Mesenchymal stem cell (in vitro differentiated cells and primary cell): ENCODE data around the gene P4HB.

Experiments used
- DNase-seq: peaks from one replicate; pipeline ENCODE4 v3.0.0-alpha.2; 2013
- H2AFZ ChIP-seq: one replicate; pipeline ENCODE4 v1.6.1; 2013; ENCODE audit warnings: low read depth, mild to moderate bottlenecking, control low read depth, inconsistent platforms, low read length, moderate library complexity
- H2AK5ac ChIP-seq: 2 replicates; pipeline ENCODE4 v1.6.1; 2013; ENCODE audit warnings: low read length, moderate library complexity, mild to moderate bottlenecking, inconsistent platforms; ENCODE audit not compliant: severe bottlenecking
- H2BK120ac ChIP-seq: one replicate; pipeline ENCODE4 v1.6.1; 2013; ENCODE audit warnings: low read depth, mild to moderate bottlenecking, inconsistent platforms, low read length, moderate library complexity
- H2BK12ac ChIP-seq, 2 experiments: one replicate each; pipeline ENCODE4 v1.6.1; 2013; ENCODE audit warnings: inconsistent platforms in 2 of 2, low read length in 2 of 2, mild to moderate bottlenecking in 2 of 2, moderate library complexity in 2 of 2, control low read depth in 1 of 2
- H2BK15ac ChIP-seq: one replicate; pipeline ENCODE4 v1.6.1; 2013; ENCODE audit warnings: mild to moderate bottlenecking, low read depth, inconsistent platforms; ENCODE audit not compliant: poor library complexity, severe bottlenecking
- H2BK5ac ChIP-seq: 2 replicates; pipeline ENCODE4 v1.6.1; 2013; ENCODE audit warnings: low read depth, mild to moderate bottlenecking, low read length, control low read depth, inconsistent platforms; ENCODE audit not compliant: poor library complexity, severe bottlenecking
- H3K14ac ChIP-seq, 2 experiments: one replicate each; pipeline ENCODE4 v1.6.1; 2013; ENCODE audit warnings: inconsistent platforms in 2 of 2, low read length in 2 of 2, control low read depth in 1 of 2, mild to moderate bottlenecking in 1 of 2, moderate library complexity in 1 of 2
- H3K18ac ChIP-seq, 2 experiments: one replicate each; pipeline ENCODE4 v1.6.1; 2013; ENCODE audit warnings: inconsistent platforms in 2 of 2, low read length in 2 of 2, control low read depth in 1 of 2, low read depth in 1 of 2, mild to moderate bottlenecking in 1 of 2
- H3K23ac ChIP-seq, 2 experiments: one replicate each; pipeline ENCODE4 v1.6.1; 2013; ENCODE audit warnings: inconsistent platforms in 2 of 2, low read length in 2 of 2, mild to moderate bottlenecking in 2 of 2, moderate library complexity in 2 of 2, control low read depth in 1 of 2
- H3K27ac ChIP-seq: 2 replicates; pipeline ENCODE4 v1.5.1; 2013; ENCODE audit warnings: mild to moderate bottlenecking, moderate library complexity, low read length, control low read depth, inconsistent platforms; ENCODE audit not compliant: poor library complexity, severe bottlenecking
- H3K27me3 ChIP-seq, 2 experiments: 2 replicates each; pipeline versions ENCODE4 v1.6.1 to v1.7.0; 2013; ENCODE audit warnings: low read length in 2 of 2, mild to moderate bottlenecking in 2 of 2, moderate library complexity in 2 of 2, control low read depth in 1 of 2, inconsistent platforms in 1 of 2; ENCODE audit not compliant: control insufficient read depth in 1 of 2, insufficient read depth in 1 of 2
- H3K36me3 ChIP-seq, 2 experiments: 2 replicates each; pipeline versions ENCODE4 v1.6.1 to v1.7.0; 2013; ENCODE audit warnings: low read length in 2 of 2, control low read depth in 1 of 2, inconsistent platforms in 1 of 2, low read depth in 1 of 2, mild to moderate bottlenecking in 1 of 2; ENCODE audit not compliant: insufficient read depth in 2 of 2, control insufficient read depth in 1 of 2
- H3K4ac ChIP-seq, 2 experiments: one replicate each; pipeline ENCODE4 v1.6.1; 2013; ENCODE audit warnings: inconsistent platforms in 2 of 2, low read length in 2 of 2, mild to moderate bottlenecking in 2 of 2, moderate library complexity in 2 of 2, control low read depth in 1 of 2, low read depth in 1 of 2
- H3K4me1 ChIP-seq: 2 replicates; pipeline ENCODE4 v1.6.1; 2013; ENCODE audit warnings: low read depth, low read length, control low read depth; ENCODE audit not compliant: control insufficient read depth, insufficient read depth
- H3K4me2 ChIP-seq: 2 replicates; pipeline ENCODE4 v1.6.1; 2013; ENCODE audit warnings: low read length, mild to moderate bottlenecking, inconsistent platforms; ENCODE audit not compliant: poor library complexity, severe bottlenecking
- H3K4me3 ChIP-seq, 2 experiments: 2 replicates each; pipeline versions ENCODE4 v1.5.1 to v1.7.0; 2013; ENCODE audit warnings: low read length in 2 of 2, mild to moderate bottlenecking in 2 of 2, control low read depth in 1 of 2, low read depth in 1 of 2; ENCODE audit not compliant: insufficient read depth in 1 of 2
- H3K79me1 ChIP-seq: replicated peaks from 2 replicates; pipeline ENCODE4 v1.6.1; 2013; ENCODE audit warnings: mild to moderate bottlenecking, control low read depth, low read length, inconsistent platforms; ENCODE audit not compliant: poor library complexity, severe bottlenecking
- H3K9ac ChIP-seq: 2 replicates; pipeline ENCODE4 v1.7.0; 2013; ENCODE audit warnings: mild to moderate bottlenecking, low read length, moderate library complexity
- H3K9me3 ChIP-seq: 2 replicates; pipeline ENCODE4 v1.7.0; 2013; ENCODE audit warnings: mild to moderate bottlenecking, low read length; ENCODE audit not compliant: control insufficient read depth
- H4K8ac ChIP-seq: one replicate; pipeline ENCODE4 v1.6.1; 2013; ENCODE audit warnings: inconsistent platforms, mild to moderate bottlenecking, low read length, moderate library complexity
- H4K91ac ChIP-seq: one replicate; pipeline ENCODE4 v1.6.1; 2013; ENCODE audit warnings: mild to moderate bottlenecking, low read length, inconsistent platforms
- WGBS: methylation state at CpG from one replicate; pipeline ENCODE4 v1.1.7; 2013; ENCODE audit warnings: mixed read lengths; 5-methylcytosine and 5-hydroxymethylcytosine counted together

The P4HB gene

GRCh38 chr17:81802048-81802758, 58.1 kb downstream of the P4HB start:
- H2AFZ ChIP-seq, result no peak overlapping the region
- no peak overlapping the region for H3K4ac ChIP-seq
- no peaks in the 10 kb centered on the region for H3K79me1 ChIP-seq
- no peak overlapping the region for H2BK120ac ChIP-seq
- no peak overlapping the region for H3K9ac ChIP-seq
- no peak overlapping the region for H3K14ac ChIP-seq
- no peak overlapping the region for H3K18ac ChIP-seq
- no peak overlapping the region for H4K8ac ChIP-seq
- H3K23ac ChIP-seq, result no peak overlapping the region
- no peak for DNase-seq
- H3K27me3 ChIP-seq, result peaks cover 63 to 67% of the 10 kb centered on the region in 2 experiments
- H3K4me2 ChIP-seq, result no peak overlapping the region
- H3K27ac ChIP-seq, result no peak overlapping the region
- H3K9me3 ChIP-seq, result peaks cover 6% of the 10 kb centered on the region
- WGBS, result 89% methylated on average over 9 of the region's 9 CpGs
- H3K4me1 ChIP-seq, result peaks cover 16% of the 10 kb centered on the region
- H2BK15ac ChIP-seq, result no peak overlapping the region
- no peak overlapping the region for H3K4me3 ChIP-seq
- no peaks in the 10 kb centered on the region for H3K36me3 ChIP-seq
- H2BK5ac ChIP-seq, result no peak overlapping the region
- no peak overlapping the region for H2BK12ac ChIP-seq
- H4K91ac ChIP-seq, result no peak overlapping the region
- H2AK5ac ChIP-seq, result no peak overlapping the region

- DNase-seq, result no peak
- Histone ChIP-seq H3K79me1 (no peaks in the 10 kb centered on the region), H2BK5ac (no peak overlapping the region), H3K27ac (no peak overlapping the region), H2AK5ac (no peak overlapping the region), H3K9ac (no peak overlapping the region), H3K4me3 (no peak overlapping the region), H3K14ac (no peak overlapping the region), H2BK15ac (no peak overlapping the region), H2BK12ac (no peak overlapping the region), H4K91ac (no peak overlapping the region), H3K23ac (no peak overlapping the region), H2BK120ac (no peak overlapping the region), H3K18ac (no peak overlapping the region), H2AFZ (no peak overlapping the region), H3K4me2 (no peak overlapping the region), H3K27me3 (peaks cover 54 to 59% of the 10 kb centered on the region in 2 experiments), H4K8ac (no peak overlapping the region), H3K36me3 (no peaks in the 10 kb centered on the region), H3K4me1 (peaks cover 16% of the 10 kb centered on the region), H3K4ac (no peak overlapping the region), H3K9me3 (peaks cover 6% of the 10 kb centered on the region)
- WGBS, result 85% methylated on average over 9 of the region's 9 CpGs
Measured at GRCh38 chr17:81801327-81801726, 59.0 kb downstream of the P4HB start.

- Histone ChIP-seq H3K9me3 (no peaks in the 10 kb centered on the region), H3K18ac (no peak overlapping the region), H2BK5ac (no peak overlapping the region), H2BK120ac (no peak overlapping the region), H4K8ac (no peak overlapping the region), H3K14ac (no peak overlapping the region), H2BK15ac (no peak overlapping the region), H2BK12ac (no peak overlapping the region), H4K91ac (no peak overlapping the region), H2AK5ac (no peak overlapping the region), H2AFZ (no peak overlapping the region), H3K4me1 (peaks cover 3% of the 10 kb centered on the region), H3K79me1 (no peaks in the 10 kb centered on the region), H3K36me3 (peaks cover 0 to 2% of the 10 kb centered on the region in 2 experiments), H3K27me3 (peaks cover 5 to 27% of the 10 kb centered on the region in 2 experiments), H3K23ac (peak overlapping the region in 1 of 2 experiments; percentile 18), H3K27ac (no peak overlapping the region), H3K4ac (no peak overlapping the region), H3K4me2 (no peak overlapping the region), H3K9ac (no peak overlapping the region), H3K4me3 (no peak overlapping the region)
- DNase-seq, result peak; percentile 37
- 48% methylated on average over 8 of the region's 8 CpGs for WGBS
Measured at GRCh38 chr17:81794509-81794908, 65.8 kb downstream of the P4HB start.

- no peak overlapping the region for H2AFZ ChIP-seq
- peaks cover 5 to 27% of the 10 kb centered on the region in 2 experiments for H3K27me3 ChIP-seq
- no peak overlapping the region for H3K18ac ChIP-seq
- no peak overlapping the region for H3K9ac ChIP-seq
- H2BK120ac ChIP-seq, result no peak overlapping the region
- H3K9me3 ChIP-seq, result no peaks in the 10 kb centered on the region
- H2BK5ac ChIP-seq, result no peak overlapping the region
- H3K36me3 ChIP-seq, result peaks cover 0 to 2% of the 10 kb centered on the region in 2 experiments
- no peak overlapping the region for H3K4me3 ChIP-seq
- H3K27ac ChIP-seq, result no peak overlapping the region
- peaks cover 3% of the 10 kb centered on the region for H3K4me1 ChIP-seq
- no peak overlapping the region for H3K4ac ChIP-seq
- no peak overlapping the region for H3K14ac ChIP-seq
- no peak overlapping the region for H3K23ac ChIP-seq
- H3K4me2 ChIP-seq, result no peak overlapping the region
- no peaks in the 10 kb centered on the region for H3K79me1 ChIP-seq
- H2BK15ac ChIP-seq, result no peak overlapping the region
- DNase-seq, result no peak
- 97% methylated on average over 3 of the region's 3 CpGs for WGBS
- no peak overlapping the region for H2BK12ac ChIP-seq
- no peak overlapping the region for H4K91ac ChIP-seq
- no peak overlapping the region for H4K8ac ChIP-seq
- no peak overlapping the region for H2AK5ac ChIP-seq
Measured at GRCh38 chr17:81794074-81794476, 66.3 kb downstream of the P4HB start.
